GM20000 (cell line): ENCODE results near the gene FREY1.
A peak's percentile ranks its signal among the peaks of the same experiment; 100 is the strongest.

Source experiments
- DNase-seq: peaks from one replicate; pipeline ENCODE4 v3.0.0; 2012; ENCODE audit warnings: low spot score
- TF ChIP-seq, protein P1 (sequence below): IDR thresholded peaks from 2 replicates; pipeline ENCODE4 v1.5.1; 2012; ENCODE audit warnings: mild to moderate bottlenecking, control low read depth; ENCODE audit errors: extremely low read depth, missing control alignments

Gene FREY1

DNA sequence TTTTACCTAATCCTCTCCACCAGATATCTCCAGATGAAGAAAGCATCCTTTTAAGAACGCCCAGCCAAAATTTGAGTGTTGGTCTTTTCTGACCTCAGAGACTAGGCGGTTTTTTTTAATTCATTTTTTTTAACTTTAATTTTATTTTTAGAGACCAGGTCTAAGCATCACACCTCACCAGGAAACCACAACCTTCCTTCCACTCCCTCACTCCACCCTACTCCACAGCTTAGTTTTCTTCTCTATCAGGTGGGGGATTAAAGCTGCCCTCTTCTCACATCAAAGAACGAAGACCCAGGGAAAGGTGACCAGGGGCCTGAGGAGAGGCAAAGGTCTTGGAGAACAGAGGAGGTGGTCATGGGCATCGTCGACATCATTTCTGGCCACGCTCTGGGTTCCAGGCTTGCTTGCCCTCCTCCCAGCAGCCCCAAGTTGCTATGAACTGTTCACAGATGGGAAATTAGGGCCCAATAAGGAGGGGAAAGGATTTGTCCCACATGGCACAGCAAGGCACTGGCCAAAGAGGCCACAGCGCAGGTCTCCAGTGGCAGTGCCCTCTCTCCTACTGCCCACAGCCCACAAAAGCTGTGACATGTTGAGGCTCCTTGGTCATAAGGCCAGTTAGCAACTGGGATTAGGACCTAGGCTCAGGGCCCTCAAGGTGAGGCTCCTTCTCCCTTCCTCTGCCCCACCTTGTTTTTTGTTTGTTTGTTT is 12.0 kb upstream of the FREY1 start:
- TF ChIP-seq, protein P1, sequence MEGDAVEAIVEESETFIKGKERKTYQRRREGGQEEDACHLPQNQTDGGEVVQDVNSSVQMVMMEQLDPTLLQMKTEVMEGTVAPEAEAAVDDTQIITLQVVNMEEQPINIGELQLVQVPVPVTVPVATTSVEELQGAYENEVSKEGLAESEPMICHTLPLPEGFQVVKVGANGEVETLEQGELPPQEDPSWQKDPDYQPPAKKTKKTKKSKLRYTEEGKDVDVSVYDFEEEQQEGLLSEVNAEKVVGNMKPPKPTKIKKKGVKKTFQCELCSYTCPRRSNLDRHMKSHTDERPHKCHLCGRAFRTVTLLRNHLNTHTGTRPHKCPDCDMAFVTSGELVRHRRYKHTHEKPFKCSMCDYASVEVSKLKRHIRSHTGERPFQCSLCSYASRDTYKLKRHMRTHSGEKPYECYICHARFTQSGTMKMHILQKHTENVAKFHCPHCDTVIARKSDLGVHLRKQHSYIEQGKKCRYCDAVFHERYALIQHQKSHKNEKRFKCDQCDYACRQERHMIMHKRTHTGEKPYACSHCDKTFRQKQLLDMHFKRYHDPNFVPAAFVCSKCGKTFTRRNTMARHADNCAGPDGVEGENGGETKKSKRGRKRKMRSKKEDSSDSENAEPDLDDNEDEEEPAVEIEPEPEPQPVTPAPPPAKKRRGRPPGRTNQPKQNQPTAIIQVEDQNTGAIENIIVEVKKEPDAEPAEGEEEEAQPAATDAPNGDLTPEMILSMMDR: no peak
- DNase-seq: no peak

DNA sequence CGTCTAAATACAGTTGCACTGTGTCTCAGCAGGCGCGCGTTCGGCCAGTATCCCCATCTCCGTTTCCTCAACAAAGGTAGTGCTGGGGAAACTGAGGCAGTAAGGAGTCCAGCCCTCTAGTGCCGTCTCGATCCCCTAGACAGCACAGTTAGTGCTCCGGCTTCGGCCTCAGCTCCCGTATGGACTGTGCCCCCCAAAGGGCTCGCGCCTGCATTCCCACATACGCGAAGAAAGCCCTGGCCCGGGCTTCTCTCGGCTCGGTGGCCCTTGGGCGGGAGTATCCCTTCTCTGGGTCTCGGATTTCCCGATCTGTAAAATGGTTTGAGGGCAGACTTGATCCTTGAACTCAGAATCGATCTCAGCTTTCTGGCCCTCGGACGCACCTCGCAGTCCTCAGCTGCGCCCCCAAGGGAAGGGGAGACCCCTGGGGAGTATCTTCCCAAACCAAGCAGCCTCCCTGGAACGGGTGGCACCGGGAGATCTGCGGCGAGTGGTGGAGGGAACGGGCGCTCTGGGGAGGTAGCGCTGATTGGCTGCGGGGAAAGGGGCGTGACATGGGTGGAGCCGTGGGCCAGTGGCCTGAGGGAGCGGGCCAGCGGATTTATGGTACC is 11.4 kb upstream of the FREY1 start:
- DNase-seq: peak; percentile 89
- TF ChIP-seq, protein P1: no peak

DNA sequence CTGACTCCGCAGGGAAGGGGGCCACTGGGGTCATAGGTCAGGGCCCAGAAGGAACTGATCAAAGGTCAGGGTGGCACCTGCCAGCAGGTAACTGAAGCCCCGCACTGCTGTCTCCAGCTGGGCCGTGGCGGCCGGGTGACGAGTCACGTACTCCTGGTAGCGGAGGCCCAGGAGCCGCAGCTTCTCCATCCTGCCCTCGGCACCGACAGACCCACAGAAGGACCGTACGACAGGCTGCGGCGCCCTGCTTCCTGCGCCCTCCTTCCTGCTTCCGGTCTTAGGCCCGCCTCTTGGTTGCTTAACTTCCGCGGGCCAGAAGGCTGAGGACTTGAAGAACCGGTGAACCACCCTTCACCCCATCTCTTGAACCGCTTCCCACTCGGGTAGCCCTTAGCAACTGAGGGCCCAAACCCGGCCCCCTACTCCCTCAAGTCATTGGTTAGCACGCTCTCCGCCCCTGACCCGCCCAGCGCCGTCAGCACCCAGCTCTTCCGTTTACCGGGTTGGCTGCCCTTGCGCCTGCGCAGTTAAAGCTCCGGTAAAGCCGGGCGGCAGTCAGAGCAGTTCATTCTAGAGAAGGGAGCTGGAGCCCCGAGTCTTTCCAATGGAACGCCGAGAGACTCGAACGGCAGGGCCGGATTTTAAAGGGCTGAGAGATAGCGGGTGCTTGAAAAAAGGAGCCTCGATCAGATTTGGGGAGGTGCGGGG is 10.7 kb upstream of the FREY1 start, which contains the start of gene PEX16:
Gene PEX16, minus strand, starts transcription at position 255 of the 708 bp plus-strand sequence. Its CDS starts 66 bp downstream, at position 189.
- TF ChIP-seq, protein P1: no peak
- peak; percentile 98 for DNase-seq

DNA sequence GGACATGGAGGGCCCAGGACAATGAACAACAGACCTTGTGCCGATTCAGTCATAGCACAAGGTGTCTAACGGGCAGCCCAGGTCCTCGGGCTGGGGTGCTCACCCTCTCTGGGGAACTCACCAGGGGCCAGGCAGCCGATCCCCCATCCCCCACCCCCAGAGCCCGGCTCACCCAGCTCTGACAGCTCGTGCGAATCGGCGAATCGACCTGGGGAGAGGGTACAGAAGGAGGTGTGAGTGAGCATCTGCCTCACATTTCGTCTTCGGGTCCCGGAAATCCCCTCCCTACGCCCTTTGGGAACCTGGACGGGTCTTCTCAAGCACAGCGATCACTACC is 10.2 kb upstream of the FREY1 start:
- DNase-seq: no peak
- TF ChIP-seq, protein P1: no peak

DNA sequence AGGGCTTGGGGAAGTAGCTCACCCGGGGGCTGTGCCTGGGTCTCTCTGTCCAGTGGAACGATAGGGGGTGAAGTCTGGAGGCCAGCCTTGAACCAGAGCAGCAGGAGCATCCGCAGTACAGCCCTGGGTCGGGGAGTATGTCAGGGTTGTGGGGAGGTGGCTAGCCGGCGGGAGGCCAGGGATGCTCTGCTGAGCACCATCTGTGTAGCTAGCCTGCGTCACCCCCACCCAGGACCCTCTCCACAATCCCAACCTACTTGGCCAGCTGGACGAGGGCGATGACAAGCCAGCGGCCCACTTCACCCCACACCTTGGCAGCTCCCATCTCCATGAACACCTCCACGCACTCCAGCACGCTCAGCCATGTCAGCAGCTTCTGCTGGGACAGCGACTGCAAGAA is 8.4 kb upstream of the FREY1 start:
- TF ChIP-seq, protein P1: no peak
- DNase-seq: no peak

DNA sequence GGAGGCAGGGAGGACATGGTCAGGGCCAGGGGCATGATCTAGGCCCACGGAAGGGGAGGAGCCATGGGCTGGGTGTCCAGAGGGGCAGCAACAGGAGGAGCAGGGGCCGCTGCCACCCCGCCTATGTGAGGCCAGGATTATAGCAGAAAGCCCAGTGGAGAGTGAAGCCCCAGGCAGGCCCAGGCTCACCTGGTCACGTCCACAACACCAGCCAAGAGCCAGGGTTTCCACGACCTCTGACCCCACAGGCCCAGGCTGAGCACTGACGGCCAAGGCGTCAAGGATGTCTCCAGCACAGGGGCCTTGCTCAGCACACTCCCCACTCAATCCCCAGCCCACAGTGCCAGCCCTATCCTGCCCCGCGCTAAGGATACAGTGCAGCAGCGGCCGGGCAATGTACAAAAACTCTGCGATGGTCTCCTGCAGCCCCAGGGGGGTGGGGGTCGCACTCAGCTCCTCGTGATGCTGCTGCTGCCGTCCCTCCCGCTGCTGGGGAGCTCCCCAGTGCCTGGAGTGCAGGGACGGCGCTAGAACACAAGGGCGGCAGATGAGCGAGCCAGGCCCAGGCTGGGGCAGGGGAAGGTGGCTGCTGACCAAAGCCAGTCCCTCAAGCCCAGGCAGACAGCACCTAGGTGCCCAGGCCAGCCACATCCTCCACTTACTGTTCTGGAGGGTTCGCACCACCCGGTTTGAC is 7.0 kb upstream of the FREY1 start:
- TF ChIP-seq, protein P1: no peak
- DNase-seq: no peak

DNA sequence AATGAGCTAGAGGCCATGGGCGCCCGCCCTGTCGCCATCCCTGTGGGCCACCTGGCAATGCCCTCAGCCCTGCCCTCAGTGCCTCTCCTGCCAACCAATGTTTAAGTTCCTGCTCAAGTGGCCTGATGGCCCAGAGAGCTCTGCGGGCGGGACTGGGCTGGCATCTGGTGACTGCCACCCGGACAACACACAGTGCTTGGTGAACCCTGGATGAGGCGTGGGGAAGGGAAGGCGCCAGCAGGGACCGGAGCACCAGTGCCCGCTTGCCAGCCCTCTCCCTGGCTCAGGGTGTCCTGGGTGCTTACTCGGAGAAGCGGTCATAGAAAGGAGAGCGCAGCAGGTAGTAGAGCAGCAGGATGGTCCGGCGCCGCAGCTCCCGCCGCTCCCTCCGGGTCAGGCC is 6.4 kb upstream of the FREY1 start:
- TF ChIP-seq, protein P1: no peak
- DNase-seq: no peak
